Left cardiac atrium (tissue), 4 donors: ENCODE results near the gene PSAPL1. TPM values are rescaled to one million over a fixed set of nuclear protein-coding genes. Genes with fewer than 3 reads are reported as not detected.

Source experiments
- ATAC-seq, 2 donors: fragments of 200-7000 bp; cut with Tn5 transposase; one replicate each; pipeline ENCODE4 v1.9.1; 2020; ENCODE audit warnings: mild to moderate bottlenecking in 2 of 2, moderate library complexity in 2 of 2
- DNase-seq: peaks from one replicate; pipeline ENCODE4 v3.0.0-alpha.2; 2020
- intact Hi-C, 2 donors: fragments of 100-400 bp; cut with DNase I; formaldehyde crosslinking; loops; one replicate each; pipeline versions ENCODE4 v1.14.1 to v1.15.1; 2022 to 2023
- total RNA-seq, 2 donors: library from RNA; stranded (reverse); fragmentation: NEBNext Ultra II Directional; extraction: Animal tissue kit (Norgen Biotek cat#: 25700); gene quantifications; one replicate each; pipeline ENCODE4 v1.2.1, GENCODE V29; 2021
- donor health status: DM: no; HTN: yes; CAD: no.
- donor health status: DM: no; HTN: yes; CAD: no; lungs with severe emphysema.
- donor health status: DM: yes; HTN: yes; CAD: no.
- donor health status: Dilated cardiomyopathy.

The PSAPL1 gene
- total RNA-seq, 2 donors from 2014 or later, result not detected

- no peak for DNase-seq
- ATAC-seq, result no peak
- intact Hi-C loops, result no loop called here
These were observed 26.6 kb downstream of the PSAPL1 start for GRCh38 chr4:7408166-7408565.

GRCh38 chr4:7403001-7403400 lies 31.7 kb downstream of the PSAPL1 start:
- peak; percentile 78 to 81 for ATAC-seq

GRCh38 chr4:7402526-7402925 lies 32.2 kb downstream of the PSAPL1 start:
- no peak for DNase-seq
- intact Hi-C loops, result no loop called here
- peak in 1 of 2 donors; percentile 79 for ATAC-seq

More at GRCh38 chr4:7403001-7403400, 31.7 kb downstream of the PSAPL1 start:
- no peak for DNase-seq
- intact Hi-C loops, result no loop called here

- ATAC-seq (no peak), DNase-seq (no peak)
- intact Hi-C loops, result no loop called here
These were observed 33.9 kb downstream of the PSAPL1 start for GRCh38 chr4:7400671-7401298.

GRCh38 chr4:7399440-7400234 lies 35.1 kb downstream of the PSAPL1 start:
- intact Hi-C loops, result no loop called here
- no peak for DNase-seq

GRCh38 chr4:7398788-7399439 lies 35.8 kb downstream of the PSAPL1 start:
- DNase-seq (no peak), ATAC-seq (no peak)
- intact Hi-C loops, result no loop called here

More at GRCh38 chr4:7399440-7400234, 35.1 kb downstream of the PSAPL1 start:
- ATAC-seq, result no peak

GRCh38 chr4:7398104-7398423 lies 36.7 kb downstream of the PSAPL1 start:
- no peak for DNase-seq
- intact Hi-C loops, result no loop called here

GRCh38 chr4:7397206-7398103 lies 37.3 kb downstream of the PSAPL1 start:
- intact Hi-C loops, result no loop called here
- no peak for ATAC-seq
- DNase-seq, result no peak

More at GRCh38 chr4:7398104-7398423, 36.7 kb downstream of the PSAPL1 start:
- ATAC-seq, result peak; percentile 66 to 72

GRCh38 chr4:7396186-7396910 lies 38.4 kb downstream of the PSAPL1 start:
- ATAC-seq, result no peak
- intact Hi-C loops, result no loop called here
- DNase-seq, result no peak

- intact Hi-C loops, result no loop called here
- DNase-seq (no peak), ATAC-seq (no peak)
These were observed 39.1 kb downstream of the PSAPL1 start for GRCh38 chr4:7395645-7396044.

- ATAC-seq (no peak), DNase-seq (no peak)
- intact Hi-C loops, result no loop called here
These were observed 39.9 kb downstream of the PSAPL1 start for GRCh38 chr4:7394681-7395451.

GRCh38 chr4:7393601-7394575 lies 40.8 kb downstream of the PSAPL1 start:
- ATAC-seq, result no peak
- DNase-seq, result no peak
- intact Hi-C loops, result no loop called here

GRCh38 chr4:7392438-7393421 lies 42.0 kb downstream of the PSAPL1 start:
- intact Hi-C loops, result no loop called here

GRCh38 chr4:7391637-7392437 lies 42.9 kb downstream of the PSAPL1 start:
- DNase-seq (no peak), ATAC-seq (no peak)
- intact Hi-C loops, result no loop called here

More at GRCh38 chr4:7392438-7393421, 42.0 kb downstream of the PSAPL1 start:
- DNase-seq (peak; percentile 40), ATAC-seq (peak; percentile 44 to 79)
